CD4-positive, CD25-positive, alpha-beta regulatory T cell (primary cell): ENCODE data around the gene CLDN7. TPM values are rescaled to one million over a fixed set of nuclear protein-coding genes. Genes with fewer than 3 reads are reported as not detected.
"Not testable (repeated sequence)": the region's sequence is repeated elsewhere in the genome, so short reads cannot be mapped to it uniquely, and the experiment has no call there.

Source experiments
- ATAC-seq, 2 donors: fragments of 150-1000 bp; cut with Tn5 transposase; one replicate each; pipeline ENCODE4 v1.10.0; 2021; ENCODE audit warnings: low read depth in 2 of 2, moderate number of reproducible peaks in 2 of 2, moderate library complexity in 1 of 2
- DNase-seq, 3 donors: peaks; one replicate each; pipeline versions ENCODE4 v3.0.0 to v3.0.0-alpha.2; 2012 to 2022; ENCODE audit warnings: mixed read lengths in 1 of 3
- H3K27ac ChIP-seq: one replicate; pipeline ENCODE4 v1.7.0; 2013; ENCODE audit warnings: mild to moderate bottlenecking, low read length; ENCODE audit not compliant: insufficient read depth, poor library complexity, severe bottlenecking
- H3K27me3 ChIP-seq: one replicate; pipeline ENCODE4 v1.7.0; 2013; ENCODE audit warnings: low read length; ENCODE audit not compliant: control insufficient read depth, insufficient read depth
- H3K36me3 ChIP-seq: one replicate; pipeline ENCODE4 v1.7.0; 2013; ENCODE audit warnings: mild to moderate bottlenecking, low read length, moderate library complexity; ENCODE audit not compliant: control insufficient read depth, insufficient read depth
- H3K4me1 ChIP-seq: 2 replicates; pipeline ENCODE4 v1.7.0; 2013; ENCODE audit warnings: mild to moderate bottlenecking, low read length; ENCODE audit not compliant: insufficient read depth, control insufficient read depth, poor library complexity, severe bottlenecking
- H3K4me3 ChIP-seq: one replicate; pipeline ENCODE4 v1.7.0; 2013; ENCODE audit warnings: low read depth, mild to moderate bottlenecking, low read length, moderate library complexity
- H3K9me3 ChIP-seq, 2 experiments: 1 replicate in 1 of 2; 2 replicates in 1 of 2; pipeline ENCODE4 v1.7.0; 2013; ENCODE audit warnings: low read length in 2 of 2, mild to moderate bottlenecking in 1 of 2, moderate library complexity in 1 of 2; ENCODE audit not compliant: control insufficient read depth in 2 of 2
- H3K27ac Mint-ChIP-seq, 3 donors: one replicate each; pipeline ENCODE4 v1.8.0; 2020 to 2022; ENCODE audit warnings: mild to moderate bottlenecking in 3 of 3, mixed read lengths in 3 of 3, moderate library complexity in 2 of 3
- H3K27me3 Mint-ChIP-seq: one replicate; pipeline ENCODE4 v1.8.0; 2022; ENCODE audit warnings: mild to moderate bottlenecking, mixed read lengths
- H3K36me3 Mint-ChIP-seq: one replicate; pipeline ENCODE4 v1.8.0; 2020; ENCODE audit warnings: mixed read lengths
- H3K4me1 Mint-ChIP-seq, 4 donors: one replicate each; pipeline ENCODE4 v1.8.0; 2020 to 2022; ENCODE audit warnings: mixed read lengths in 4 of 4, mild to moderate bottlenecking in 1 of 4
- H3K4me3 Mint-ChIP-seq, 4 donors: one replicate each; pipeline ENCODE4 v1.8.0; 2020 to 2022; ENCODE audit warnings: mild to moderate bottlenecking in 4 of 4, mixed read lengths in 4 of 4, moderate library complexity in 3 of 4
- H3K9me3 Mint-ChIP-seq, 7 donors: one replicate each; pipeline ENCODE4 v1.8.0; 2020 to 2022; ENCODE audit warnings: mixed read lengths in 7 of 7, mild to moderate bottlenecking in 3 of 7, moderate library complexity in 2 of 7
- polyA plus RNA-seq, 4 donors: library from polyadenylated mRNA; unstranded; fragments of 300-500 nt; fragmentation: Illumina TruSeq; gene quantifications; one replicate each; pipeline ENCODE4 v1.2.3, GENCODE V29; 2021
- total RNA-seq: library from RNA; stranded (reverse); gene quantifications from one replicate; pipeline ENCODE4 v1.2.3, GENCODE V29; 2022

CLDN7 gene
- total and polyA plus RNA-seq, 5 donors from 2014 or later = 0.55 to 2.0 (median 1.3) TPM; not detected in 1

DNA sequence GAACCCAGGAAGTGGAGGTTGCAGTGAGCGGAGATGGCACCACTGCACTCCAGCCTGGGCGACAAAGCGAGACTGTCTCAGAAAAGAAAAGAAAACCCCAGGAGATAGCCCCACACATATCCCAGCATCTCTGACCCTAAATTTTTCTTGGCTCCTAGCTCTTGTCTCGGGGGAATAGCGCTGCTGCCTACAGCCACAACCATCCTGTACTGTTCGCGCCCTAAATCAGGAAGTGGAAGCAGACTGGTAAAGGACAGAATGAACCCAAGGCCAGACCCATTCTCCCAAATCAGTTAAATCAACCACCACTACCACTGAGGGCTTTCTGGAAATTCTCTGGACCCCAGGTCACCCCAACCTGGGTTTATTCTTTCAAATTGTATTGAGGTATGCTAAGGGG, 12.4 kb downstream of the CLDN7 start:
- H3K9me3 ChIP-seq = no peaks in the 10 kb centered on the region
- H3K27ac ChIP-seq = peak overlapping the region; percentile 100
- Mint-ChIP-seq H3K9me3 (no peaks in the 10 kb centered on the region), H3K4me3 (peak overlapping the region; percentile 89 to 97 (median 92)), H3K36me3 (peaks cover 13% of the 10 kb centered on the region), H3K27ac (peak overlapping the region in 2 of 3 donors; percentile 20 to 90), H3K27me3 (peaks cover under 1% of the 10 kb centered on the region), H3K4me1 (peaks cover 11 to 54% (median 37%) of the 10 kb centered on the region in 4 donors)
- peaks cover 23% of the 10 kb centered on the region for H3K36me3 ChIP-seq
- ATAC-seq (no peak), DNase-seq (no peak)
- peak overlapping the region; percentile 77 for H3K4me3 ChIP-seq
- peaks cover 41% of the 10 kb centered on the region for H3K4me1 ChIP-seq
- H3K27me3 ChIP-seq = no peaks in the 10 kb centered on the region

GRCh38 chr17:7249214-7249613, 13.1 kb downstream of the CLDN7 start:
- no peak overlapping the region for H3K27ac ChIP-seq
- DNase-seq = no peak

DNA sequence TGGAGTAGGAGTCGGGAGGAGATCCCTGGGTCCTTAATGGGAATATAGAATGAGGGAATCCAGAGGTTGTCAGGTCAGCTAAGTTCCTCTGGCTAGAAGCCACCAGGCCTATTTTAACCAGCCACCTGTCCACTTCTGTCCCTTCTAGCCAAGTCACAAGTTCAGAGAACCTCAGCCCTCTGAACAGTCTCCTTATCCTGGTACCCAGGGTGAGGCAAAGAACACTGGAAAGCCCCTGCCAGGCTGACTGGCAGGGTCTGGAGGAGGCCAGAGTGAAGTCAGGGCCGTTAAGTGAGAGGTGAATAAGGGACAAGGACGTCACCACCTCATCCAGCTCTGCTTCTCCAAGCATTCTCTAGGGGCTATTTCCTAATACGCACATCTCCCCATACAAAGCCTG, 13.5 kb downstream of the CLDN7 start:
- no peak overlapping the region for H3K4me3 ChIP-seq
- peaks cover 7 to 52% (median 35%) of the 10 kb centered on the region in 4 donors for H3K4me1 Mint-ChIP-seq

More at GRCh38 chr17:7249214-7249613, 13.1 kb downstream of the CLDN7 start:
- H3K4me3 Mint-ChIP-seq = peak overlapping the region; percentile 89 to 93 (median 91)
- no peaks in the 10 kb centered on the region for H3K9me3 ChIP-seq
- peak overlapping the region in 2 of 3 donors; percentile 55 to 90 for H3K27ac Mint-ChIP-seq
- ATAC-seq = no peak
- H3K4me3 ChIP-seq = no peak overlapping the region
- no peaks in the 10 kb centered on the region for H3K9me3 Mint-ChIP-seq
- peaks cover 4% of the 10 kb centered on the region for H3K27me3 Mint-ChIP-seq
- H3K4me1 Mint-ChIP-seq = peaks cover 11 to 54% (median 36%) of the 10 kb centered on the region in 4 donors
- H3K36me3 ChIP-seq = peaks cover 25% of the 10 kb centered on the region
- H3K27me3 ChIP-seq = no peaks in the 10 kb centered on the region
- peaks cover 41% of the 10 kb centered on the region for H3K4me1 ChIP-seq
- H3K36me3 Mint-ChIP-seq = peaks cover 19% of the 10 kb centered on the region

DNA sequence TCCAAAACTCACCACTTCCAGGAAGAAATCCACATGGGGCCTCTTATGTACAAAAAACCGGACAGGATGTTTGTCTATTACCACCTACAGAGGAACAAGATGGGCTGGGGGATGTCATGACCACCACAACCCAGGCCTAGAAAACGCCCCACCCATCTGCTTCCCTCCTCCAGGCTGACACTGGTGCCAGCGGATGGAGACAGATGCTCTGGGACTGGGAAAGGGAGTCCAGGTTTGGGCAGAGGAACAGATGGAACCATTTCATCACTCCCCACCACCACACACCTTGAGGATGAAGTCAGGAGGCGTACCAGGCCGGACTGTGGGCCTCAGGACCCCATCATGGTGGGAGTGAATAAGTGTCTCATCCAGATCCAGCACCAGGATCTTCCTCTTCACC, 15.5 kb downstream of the CLDN7 start:
- Mint-ChIP-seq H3K27me3 (peaks cover 14% of the 10 kb centered on the region), H3K9me3 (no peaks in the 10 kb centered on the region), H3K27ac (peak overlapping the region in 1 of 3 donors; percentile 60), H3K4me3 (peak overlapping the region in 3 of 4 donors; percentile 17 to 70 (median 56)), H3K4me1 (peaks cover 5 to 50% (median 32%) of the 10 kb centered on the region in 4 donors), H3K36me3 (peaks cover 19% of the 10 kb centered on the region)
- DNase-seq (no peak), ATAC-seq (no peak)
- Histone ChIP-seq H3K9me3 (no peaks in the 10 kb centered on the region), H3K4me1 (peaks cover 37% of the 10 kb centered on the region), H3K27ac (no peak overlapping the region), H3K4me3 (no peak overlapping the region), H3K36me3 (peaks cover 27% of the 10 kb centered on the region), H3K27me3 (no peaks in the 10 kb centered on the region)

More for the DNA sequence above, 13.5 kb downstream of the CLDN7 start:
- H3K27me3 ChIP-seq = no peaks in the 10 kb centered on the region
- no peaks in the 10 kb centered on the region for H3K9me3 Mint-ChIP-seq
- H3K27me3 Mint-ChIP-seq = peaks cover 4% of the 10 kb centered on the region
- peaks cover 19% of the 10 kb centered on the region for H3K36me3 Mint-ChIP-seq
- peak overlapping the region in 1 of 3 donors; percentile 90 for H3K27ac Mint-ChIP-seq
- H3K4me3 Mint-ChIP-seq = peak overlapping the region; percentile 89 to 93 (median 91)
- peaks cover 41% of the 10 kb centered on the region for H3K4me1 ChIP-seq
- ATAC-seq (no peak), DNase-seq (no peak)
- H3K9me3 ChIP-seq = no peaks in the 10 kb centered on the region
- H3K27ac ChIP-seq = no peak overlapping the region
- peaks cover 27% of the 10 kb centered on the region for H3K36me3 ChIP-seq

DNA sequence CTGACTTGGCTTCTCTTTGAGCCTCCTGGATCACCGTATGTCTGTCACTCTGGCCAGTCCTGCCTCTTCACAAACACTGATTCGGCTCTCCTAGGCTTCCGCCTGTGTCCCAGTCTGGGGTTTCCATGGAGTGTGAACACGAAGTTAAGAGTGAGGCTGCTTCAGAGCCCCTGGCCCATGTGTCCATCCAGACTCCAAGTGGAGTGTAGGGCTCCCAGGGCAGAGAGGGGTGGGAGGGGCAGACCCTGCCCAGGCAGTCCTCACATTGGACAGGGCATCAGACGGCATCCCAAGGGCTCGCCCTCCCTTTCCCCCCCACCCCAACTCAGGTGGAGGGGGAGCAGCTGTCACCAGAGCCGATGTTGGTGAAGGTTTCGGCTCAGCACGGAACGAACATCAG, 18.4 kb downstream of the CLDN7 start:
- not testable (repeated sequence) for H3K9me3 ChIP-seq, H3K27me3 ChIP-seq, ATAC-seq, H3K9me3 Mint-ChIP-seq, DNase-seq, H3K4me3 ChIP-seq
- Histone ChIP-seq H3K36me3 (peaks cover 35% of the 10 kb centered on the region), H3K27ac (peak overlapping the region; percentile 93), H3K4me1 (peaks cover 35% of the 10 kb centered on the region)
- peak overlapping the region in 2 of 4 donors; percentile 64 to 94 for H3K4me3 Mint-ChIP-seq
- peak overlapping the region in 2 of 3 donors; percentile 76 to 98 for H3K27ac Mint-ChIP-seq
- peaks cover 14% of the 10 kb centered on the region for H3K27me3 Mint-ChIP-seq
- peaks cover 13 to 50% (median 33%) of the 10 kb centered on the region in 4 donors for H3K4me1 Mint-ChIP-seq
- peaks cover 34% of the 10 kb centered on the region for H3K36me3 Mint-ChIP-seq

DNA sequence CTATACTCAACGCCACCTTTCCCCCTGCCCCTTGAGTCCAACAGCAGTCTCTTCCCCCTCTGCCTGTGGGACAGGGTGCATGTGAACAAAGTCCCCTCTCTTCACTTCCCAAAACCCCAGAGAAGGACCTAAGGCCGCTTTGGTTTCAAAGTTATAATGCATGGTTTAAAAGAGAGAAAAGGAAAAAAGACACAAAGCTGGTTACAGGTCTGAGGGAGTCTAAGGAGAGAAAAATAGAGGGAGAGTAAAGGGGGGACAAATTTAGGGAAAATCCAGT, 18.9 kb downstream of the CLDN7 start:
- Mint-ChIP-seq H3K9me3 (peaks cover 0 to 1% (median 0%) of the 10 kb centered on the region in 7 donors), H3K27ac (peak overlapping the region; percentile 87 to 98 (median 87)), H3K27me3 (peaks cover 14% of the 10 kb centered on the region), H3K4me1 (peaks cover 13 to 45% (median 29%) of the 10 kb centered on the region in 4 donors), H3K4me3 (peak overlapping the region; percentile 80 to 94 (median 89)), H3K36me3 (peaks cover 34% of the 10 kb centered on the region)
- Histone ChIP-seq H3K4me3 (peak overlapping the region; percentile 99), H3K36me3 (peaks cover 35% of the 10 kb centered on the region), H3K27me3 (no peaks in the 10 kb centered on the region), H3K9me3 (no peaks in the 10 kb centered on the region), H3K4me1 (peaks cover 32% of the 10 kb centered on the region), H3K27ac (peak overlapping the region; percentile 93)
- no peak for DNase-seq
- ATAC-seq = no peak

GRCh38 chr17:7242717-7243452, 19.4 kb downstream of the CLDN7 start:
- ATAC-seq (peak; percentile 46 to 48), DNase-seq (peak; percentile 92 to 96 (median 96))
- peak overlapping the region; percentile 98 to 99 (median 99) for H3K27ac Mint-ChIP-seq
- H3K27me3 ChIP-seq = no peaks in the 10 kb centered on the region
- peaks cover 0 to 1% (median 0%) of the 10 kb centered on the region in 7 donors for H3K9me3 Mint-ChIP-seq
- peak overlapping the region; percentile 93 for H3K27ac ChIP-seq
- peaks cover 35% of the 10 kb centered on the region for H3K36me3 ChIP-seq
- peak overlapping the region; percentile 99 for H3K4me3 ChIP-seq
- H3K4me1 ChIP-seq = peaks cover 31% of the 10 kb centered on the region
- H3K36me3 Mint-ChIP-seq = peaks cover 34% of the 10 kb centered on the region
- H3K9me3 ChIP-seq = no peaks in the 10 kb centered on the region
- peaks cover 13 to 45% (median 29%) of the 10 kb centered on the region in 4 donors for H3K4me1 Mint-ChIP-seq
- H3K27me3 Mint-ChIP-seq = peaks cover 14% of the 10 kb centered on the region
- peak overlapping the region; percentile 92 to 97 (median 96) for H3K4me3 Mint-ChIP-seq
